Smooth muscle cell of the coronary artery (primary cell): Measurements from ENCODE around the gene PARD3B. TPM values are rescaled to one million over a fixed set of nuclear protein-coding genes. Genes with fewer than 3 reads are reported as not detected.

Source experiments
- total RNA-seq: library from RNA; depleted of rRNA; stranded (reverse); fragments of >200 nt; gene quantifications from 2 replicates; pipeline ENCODE4 v1.2.3, GENCODE V29; 2014; ENCODE audit warnings: low replicate concordance

Gene PARD3B, protein sequence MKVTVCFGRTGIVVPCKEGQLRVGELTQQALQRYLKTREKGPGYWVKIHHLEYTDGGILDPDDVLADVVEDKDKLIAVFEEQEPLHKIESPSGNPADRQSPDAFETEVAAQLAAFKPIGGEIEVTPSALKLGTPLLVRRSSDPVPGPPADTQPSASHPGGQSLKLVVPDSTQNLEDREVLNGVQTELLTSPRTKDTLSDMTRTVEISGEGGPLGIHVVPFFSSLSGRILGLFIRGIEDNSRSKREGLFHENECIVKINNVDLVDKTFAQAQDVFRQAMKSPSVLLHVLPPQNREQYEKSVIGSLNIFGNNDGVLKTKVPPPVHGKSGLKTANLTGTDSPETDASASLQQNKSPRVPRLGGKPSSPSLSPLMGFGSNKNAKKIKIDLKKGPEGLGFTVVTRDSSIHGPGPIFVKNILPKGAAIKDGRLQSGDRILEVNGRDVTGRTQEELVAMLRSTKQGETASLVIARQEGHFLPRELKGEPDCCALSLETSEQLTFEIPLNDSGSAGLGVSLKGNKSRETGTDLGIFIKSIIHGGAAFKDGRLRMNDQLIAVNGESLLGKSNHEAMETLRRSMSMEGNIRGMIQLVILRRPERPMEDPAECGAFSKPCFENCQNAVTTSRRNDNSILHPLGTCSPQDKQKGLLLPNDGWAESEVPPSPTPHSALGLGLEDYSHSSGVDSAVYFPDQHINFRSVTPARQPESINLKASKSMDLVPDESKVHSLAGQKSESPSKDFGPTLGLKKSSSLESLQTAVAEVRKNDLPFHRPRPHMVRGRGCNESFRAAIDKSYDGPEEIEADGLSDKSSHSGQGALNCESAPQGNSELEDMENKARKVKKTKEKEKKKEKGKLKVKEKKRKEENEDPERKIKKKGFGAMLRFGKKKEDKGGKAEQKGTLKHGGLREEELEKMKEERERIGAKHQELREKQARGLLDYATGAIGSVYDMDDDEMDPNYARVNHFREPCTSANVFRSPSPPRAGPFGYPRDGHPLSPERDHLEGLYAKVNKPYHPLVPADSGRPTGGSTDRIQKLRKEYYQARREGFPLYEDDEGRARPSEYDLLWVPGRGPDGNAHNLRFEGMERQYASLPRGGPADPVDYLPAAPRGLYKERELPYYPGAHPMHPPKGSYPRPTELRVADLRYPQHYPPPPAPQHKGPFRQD (N-terminal part only)
- 4.1 and 19.1 TPM in 2 replicates for total RNA-seq

DNA sequence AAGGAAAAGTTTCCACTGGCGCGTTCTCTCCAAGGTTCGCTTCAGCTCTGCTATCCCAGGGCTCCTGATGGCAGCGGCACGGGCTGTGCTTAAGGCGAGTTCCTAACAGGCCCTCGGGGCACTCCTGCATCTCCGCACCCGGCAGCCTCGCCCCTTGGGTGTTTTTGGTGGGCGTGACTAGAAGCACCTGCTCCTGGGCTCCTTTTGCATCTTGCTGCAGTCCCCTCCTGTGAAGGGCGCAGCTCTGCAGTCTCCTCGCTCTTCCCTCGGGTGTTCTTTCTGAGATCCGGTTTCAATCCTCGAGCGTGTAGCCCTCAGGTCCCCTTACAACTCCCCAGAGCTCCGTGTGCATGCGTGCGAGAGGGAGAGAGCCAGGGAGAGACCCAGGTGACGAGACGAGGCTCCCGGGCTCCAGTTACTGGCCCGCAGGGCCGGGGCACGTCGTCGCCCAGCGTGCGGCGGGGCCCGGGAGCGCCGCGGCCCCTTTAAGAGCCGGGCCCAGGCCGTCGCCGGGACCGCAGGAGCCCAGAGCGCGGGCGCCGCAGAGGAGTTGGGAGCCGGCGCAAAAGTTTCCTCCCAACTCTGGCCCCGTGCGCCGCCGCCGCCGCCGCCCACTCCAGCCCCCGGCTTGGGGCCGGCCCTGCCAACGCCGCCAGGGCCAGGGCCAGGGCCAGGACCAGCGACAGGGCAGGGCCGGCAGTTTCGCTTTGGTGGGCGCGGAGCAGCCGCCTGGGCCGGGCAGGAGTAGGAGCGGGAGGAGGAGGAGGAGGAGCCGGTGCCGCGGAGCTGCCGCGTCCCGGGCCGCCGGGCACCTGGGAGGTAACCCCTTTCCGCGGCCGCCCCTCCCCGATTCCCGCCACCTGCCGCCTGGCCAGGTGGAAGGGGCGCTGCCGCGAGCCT lies at the start of gene PARD3B:
TSS of gene PARD3B (plus strand) at position 515 of the 900 bp plus-strand sequence. CDS start 525 bp downstream, outside the sequence.

